ENCODE measurements around the gene RAMACL.

GRCh38 chr6:166619912-166620311 is 33.4 kb upstream of the RAMACL start:
- TF ChIP-seq POLR2AphosphoS5 (IDR thresholded peaks at IDR 0.05), result no peak
- no peak for TF ChIP-seq CTCF (IDR thresholded peaks at IDR 0.05 in 8 of 11, conservative IDR thresholded peaks at IDR 0.05 in 3 of 11)
- no peak for TF ChIP-seq POLR2A (IDR thresholded peaks at IDR 0.05)
